ACC112 (cell line): Measurements from ENCODE around the gene KCNJ16.

Experiments used
- H2AFZ ChIP-seq: fragments of 200-600 bp; sonication (generic); one replicate; pipeline ENCODE4 v1.6.0; 2017; ENCODE audit warnings: antibody characterized with exemption, low read length; ENCODE audit not compliant: unreplicated experiment
- H3K27ac ChIP-seq: fragments of 200-600 bp; sonication (generic); 2 replicates; pipeline ENCODE4 v1.5.1; 2014; ENCODE audit warnings: low read depth, mild to moderate bottlenecking, antibody characterized with exemption, low read length, moderate library complexity
- H3K27me3 ChIP-seq: fragments of 200-600 bp; sonication (generic); 2 replicates; pipeline ENCODE4 v1.6.1; 2014; ENCODE audit warnings: mild to moderate bottlenecking, antibody characterized with exemption, low read length, moderate library complexity, mixed read lengths; ENCODE audit not compliant: insufficient read depth
- H3K36me3 ChIP-seq: fragments of 200-600 bp; sonication (generic); 2 replicates; pipeline ENCODE4 v1.6.1; 2016; ENCODE audit warnings: mild to moderate bottlenecking, antibody characterized with exemption, low read length, moderate library complexity, mixed read lengths; ENCODE audit not compliant: insufficient read depth
- H3K4me1 ChIP-seq: fragments of 200-600 bp; sonication (generic); one replicate; pipeline ENCODE4 v1.6.1; 2016; ENCODE audit warnings: low read length, mixed read lengths; ENCODE audit not compliant: insufficient read depth, unreplicated experiment, control insufficient read depth
- H3K4me3 ChIP-seq: fragments of 200-600 bp; sonication (generic); 2 replicates; pipeline ENCODE4 v1.5.1; 2014; ENCODE audit warnings: mild to moderate bottlenecking, low read depth, low read length
- H3K79me2 ChIP-seq: fragments of 200-600 bp; sonication (generic); one replicate; pipeline ENCODE4 v1.6.0; 2016; ENCODE audit warnings: low read length; ENCODE audit not compliant: control insufficient read depth, unreplicated experiment, insufficient read depth

KCNJ16 gene

DNA sequence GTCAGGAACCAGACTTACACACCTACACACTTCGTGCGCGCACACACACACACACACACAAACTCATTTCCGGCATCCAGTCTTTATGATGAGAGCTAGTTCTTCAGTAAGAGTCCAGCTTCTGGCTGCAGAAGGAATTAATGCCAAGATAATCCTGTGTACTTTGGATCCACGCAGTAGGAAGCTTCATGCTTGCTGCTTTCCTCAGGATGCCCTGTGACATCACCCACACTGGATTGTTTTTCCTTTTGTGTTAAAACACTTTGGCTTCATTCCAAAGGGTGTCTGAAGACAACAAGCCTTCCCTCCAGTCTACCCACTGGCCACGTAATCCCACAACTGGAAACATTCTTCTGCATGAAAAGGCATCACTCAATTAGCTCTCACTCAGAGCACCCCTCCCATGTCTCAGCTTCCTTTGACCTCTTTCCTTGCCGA, 35.4 kb downstream of the KCNJ16 start:
- Histone ChIP-seq H3K36me3 (no peaks in the 10 kb centered on the region), H3K27ac (no peak overlapping the region), H3K4me1 (peaks cover 23% of the 10 kb centered on the region), H2AFZ (no peak overlapping the region), H3K27me3 (no peaks in the 10 kb centered on the region), H3K4me3 (no peak overlapping the region), H3K79me2 (no peaks in the 10 kb centered on the region)

DNA sequence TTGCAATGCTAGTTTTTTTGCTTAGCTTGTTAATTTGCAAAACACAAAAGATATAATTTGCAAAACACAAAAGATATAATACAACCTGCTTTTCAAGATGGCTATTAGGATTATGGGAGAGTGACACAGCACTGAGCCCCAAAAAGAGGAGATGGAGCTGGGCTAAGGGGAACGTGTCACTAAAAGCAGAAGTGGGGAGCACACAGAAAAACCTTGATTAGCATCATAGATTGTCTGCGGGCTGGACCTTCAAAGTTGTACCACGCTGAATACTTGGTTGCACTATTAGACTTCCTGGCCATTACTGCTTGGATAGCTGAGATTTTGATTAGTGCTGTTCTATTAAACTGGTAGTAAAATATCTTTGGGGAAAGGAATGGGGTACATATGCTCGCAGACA, 36.2 kb downstream of the KCNJ16 start:
- Histone ChIP-seq H3K27me3 (no peaks in the 10 kb centered on the region), H2AFZ (no peak overlapping the region), H3K27ac (no peak overlapping the region), H3K4me3 (no peak overlapping the region), H3K79me2 (no peaks in the 10 kb centered on the region), H3K36me3 (no peaks in the 10 kb centered on the region), H3K4me1 (peaks cover 17% of the 10 kb centered on the region)

GRCh38 chr17:70114405-70114804, 39.4 kb downstream of the KCNJ16 start:
- Histone ChIP-seq H3K36me3 (no peaks in the 10 kb centered on the region), H3K27ac (no peak overlapping the region), H3K27me3 (no peaks in the 10 kb centered on the region), H3K79me2 (no peaks in the 10 kb centered on the region), H3K4me1 (no peaks in the 10 kb centered on the region), H3K4me3 (no peak overlapping the region), H2AFZ (no peak overlapping the region)

DNA sequence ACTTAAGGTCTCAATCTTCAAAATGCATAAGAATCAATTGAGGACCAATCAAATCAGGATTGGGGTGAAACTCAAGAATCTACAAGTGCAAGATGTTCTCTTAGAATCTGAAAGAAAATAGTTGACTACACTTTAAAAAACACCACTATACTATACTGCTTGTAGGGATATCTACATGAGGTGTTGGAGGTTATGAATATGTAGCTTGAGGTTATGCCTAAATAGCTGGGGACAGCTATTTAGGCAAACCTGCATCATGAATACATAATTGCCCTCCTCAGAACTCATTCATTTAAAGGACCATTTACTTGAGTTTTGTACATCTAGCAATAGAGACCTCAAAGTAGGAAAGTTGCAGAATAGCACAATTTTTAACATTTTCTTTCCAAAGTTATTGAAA, 40.1 kb downstream of the KCNJ16 start:
- H3K4me3 ChIP-seq = no peak overlapping the region
- H3K79me2 ChIP-seq = no peaks in the 10 kb centered on the region
- H3K4me1 ChIP-seq = no peaks in the 10 kb centered on the region
- H3K27ac ChIP-seq = no peak overlapping the region
- H2AFZ ChIP-seq = no peak overlapping the region
- no peaks in the 10 kb centered on the region for H3K27me3 ChIP-seq
- H3K36me3 ChIP-seq = no peaks in the 10 kb centered on the region

- Histone ChIP-seq H3K36me3 (no peaks in the 10 kb centered on the region), H2AFZ (no peak overlapping the region), H3K79me2 (no peaks in the 10 kb centered on the region), H3K27me3 (no peaks in the 10 kb centered on the region), H3K4me3 (no peak overlapping the region), H3K27ac (no peak overlapping the region), H3K4me1 (no peaks in the 10 kb centered on the region)
Measured at GRCh38 chr17:70116919-70117318, 41.9 kb downstream of the KCNJ16 start.

GRCh38 chr17:70119545-70119944, 44.5 kb downstream of the KCNJ16 start:
- H3K4me1 ChIP-seq = peaks cover 3% of the 10 kb centered on the region
- no peaks in the 10 kb centered on the region for H3K36me3 ChIP-seq
- H3K27me3 ChIP-seq = no peaks in the 10 kb centered on the region
- H3K4me3 ChIP-seq = no peak overlapping the region
- H2AFZ ChIP-seq = no peak overlapping the region
- H3K27ac ChIP-seq = no peak overlapping the region
- no peaks in the 10 kb centered on the region for H3K79me2 ChIP-seq

DNA sequence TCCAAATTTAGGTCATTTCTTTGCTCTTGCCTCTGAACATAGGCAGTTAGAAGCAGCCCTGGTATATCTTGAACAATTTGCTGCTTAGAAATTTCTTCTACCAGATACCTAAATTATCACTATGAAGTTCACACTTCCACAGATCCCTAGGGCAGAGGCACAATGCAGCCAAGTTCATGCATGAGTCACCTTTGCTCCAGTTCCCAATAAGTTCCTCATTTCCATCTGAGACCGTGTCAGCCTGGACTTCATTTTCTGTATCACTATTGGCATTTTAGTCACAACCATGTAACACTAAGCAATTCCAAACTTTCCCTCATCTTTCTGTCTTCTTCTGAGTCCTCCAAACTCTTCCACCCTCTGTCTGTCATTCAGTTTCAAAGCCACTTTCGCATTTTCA, 45.0 kb downstream of the KCNJ16 start:
- H2AFZ ChIP-seq = no peak overlapping the region
- no peak overlapping the region for H3K27ac ChIP-seq
- H3K4me1 ChIP-seq = peaks cover 3% of the 10 kb centered on the region
- no peaks in the 10 kb centered on the region for H3K36me3 ChIP-seq
- H3K79me2 ChIP-seq = no peaks in the 10 kb centered on the region
- H3K27me3 ChIP-seq = no peaks in the 10 kb centered on the region
- H3K4me3 ChIP-seq = no peak overlapping the region

DNA sequence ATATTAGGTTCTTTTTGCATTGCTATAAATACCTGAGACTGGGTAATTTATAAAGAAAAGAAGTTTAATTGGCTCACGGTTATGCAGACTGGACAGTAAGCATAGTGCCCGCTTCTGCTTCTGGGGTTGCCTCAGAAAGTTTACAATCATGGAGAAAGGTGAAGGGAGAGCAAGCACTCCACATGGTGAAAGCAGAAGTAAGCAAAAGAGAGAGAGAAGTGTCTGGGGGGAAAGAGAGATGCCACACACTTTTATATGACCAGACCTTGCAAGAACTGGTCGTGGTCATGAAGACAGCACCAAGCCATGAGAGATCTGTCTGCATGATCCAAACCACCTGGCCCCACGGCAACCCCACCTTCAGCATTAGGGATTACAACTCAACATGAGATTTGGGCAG, 45.4 kb downstream of the KCNJ16 start:
- Histone ChIP-seq H3K79me2 (no peaks in the 10 kb centered on the region), H3K4me1 (peaks cover 3% of the 10 kb centered on the region), H3K27ac (no peak overlapping the region), H3K36me3 (no peaks in the 10 kb centered on the region), H2AFZ (no peak overlapping the region), H3K4me3 (no peak overlapping the region), H3K27me3 (no peaks in the 10 kb centered on the region)

DNA sequence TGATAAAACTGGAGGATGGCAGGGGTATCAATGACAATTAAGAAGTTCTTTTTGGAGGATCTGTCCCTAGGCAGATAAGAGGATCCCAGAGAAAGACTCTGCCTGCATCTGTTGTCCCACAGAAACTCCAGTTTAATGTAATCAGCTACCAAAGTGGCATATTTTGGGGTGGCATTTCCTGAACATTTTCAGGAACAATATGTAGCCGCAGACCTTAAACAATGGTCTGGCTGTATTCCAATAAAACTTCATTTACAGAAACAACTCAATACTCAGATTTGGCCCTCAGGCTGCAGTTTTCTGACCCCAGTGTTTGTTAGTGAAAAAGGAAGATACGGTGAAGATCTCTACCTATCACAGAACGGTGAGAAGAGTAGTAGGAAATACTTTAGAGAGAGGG, 46.1 kb downstream of the KCNJ16 start:
- no peak overlapping the region for H2AFZ ChIP-seq
- no peak overlapping the region for H3K27ac ChIP-seq
- H3K27me3 ChIP-seq = no peaks in the 10 kb centered on the region
- H3K4me3 ChIP-seq = no peak overlapping the region
- H3K36me3 ChIP-seq = no peaks in the 10 kb centered on the region
- H3K4me1 ChIP-seq = peaks cover 3% of the 10 kb centered on the region
- no peaks in the 10 kb centered on the region for H3K79me2 ChIP-seq

- Histone ChIP-seq H3K4me3 (no peak overlapping the region), H3K79me2 (no peaks in the 10 kb centered on the region), H3K36me3 (no peaks in the 10 kb centered on the region), H3K4me1 (peaks cover 3% of the 10 kb centered on the region), H2AFZ (no peak overlapping the region), H3K27ac (no peak overlapping the region), H3K27me3 (no peaks in the 10 kb centered on the region)
Measured at GRCh38 chr17:70123193-70123592, 48.2 kb downstream of the KCNJ16 start.

- Histone ChIP-seq H3K27me3 (no peaks in the 10 kb centered on the region), H3K27ac (no peak overlapping the region), H3K79me2 (no peaks in the 10 kb centered on the region), H3K4me3 (no peak overlapping the region), H2AFZ (no peak overlapping the region), H3K36me3 (no peaks in the 10 kb centered on the region), H3K4me1 (peaks cover 3% of the 10 kb centered on the region)
Measured at GRCh38 chr17:70124723-70125122, 49.7 kb downstream of the KCNJ16 start.
